Measurements from ENCODE around the gene IL6.
"Not testable (repeated sequence)": the region's sequence is repeated elsewhere in the genome, so short reads cannot be mapped to it uniquely, and the experiment has no call there.

The IL6 gene

DNA sequence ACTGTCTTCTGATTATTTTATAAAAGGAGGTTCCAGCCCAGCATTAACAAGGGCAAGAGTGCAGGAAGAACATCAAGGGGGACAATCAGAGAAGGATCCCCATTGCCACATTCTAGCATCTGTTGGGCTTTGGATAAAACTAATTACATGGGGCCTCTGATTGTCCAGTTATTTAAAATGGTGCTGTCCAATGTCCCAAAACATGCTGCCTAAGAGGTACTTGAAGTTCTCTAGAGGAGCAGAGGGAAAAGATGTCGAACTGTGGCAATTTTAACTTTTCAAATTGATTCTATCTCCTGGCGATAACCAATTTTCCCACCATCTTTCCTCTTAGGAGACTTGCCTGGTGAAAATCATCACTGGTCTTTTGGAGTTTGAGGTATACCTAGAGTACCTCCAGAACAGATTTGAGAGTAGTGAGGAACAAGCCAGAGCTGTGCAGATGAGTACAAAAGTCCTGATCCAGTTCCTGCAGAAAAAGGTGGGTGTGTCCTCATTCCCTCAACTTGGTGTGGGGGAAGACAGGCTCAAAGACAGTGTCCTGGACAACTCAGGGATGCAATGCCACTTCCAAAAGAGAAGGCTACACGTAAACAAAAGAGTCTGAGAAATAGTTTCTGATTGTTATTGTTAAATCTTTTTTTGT, 2.3 kb downstream of the IL6 start:
- no peak for DNase-seq

DNA sequence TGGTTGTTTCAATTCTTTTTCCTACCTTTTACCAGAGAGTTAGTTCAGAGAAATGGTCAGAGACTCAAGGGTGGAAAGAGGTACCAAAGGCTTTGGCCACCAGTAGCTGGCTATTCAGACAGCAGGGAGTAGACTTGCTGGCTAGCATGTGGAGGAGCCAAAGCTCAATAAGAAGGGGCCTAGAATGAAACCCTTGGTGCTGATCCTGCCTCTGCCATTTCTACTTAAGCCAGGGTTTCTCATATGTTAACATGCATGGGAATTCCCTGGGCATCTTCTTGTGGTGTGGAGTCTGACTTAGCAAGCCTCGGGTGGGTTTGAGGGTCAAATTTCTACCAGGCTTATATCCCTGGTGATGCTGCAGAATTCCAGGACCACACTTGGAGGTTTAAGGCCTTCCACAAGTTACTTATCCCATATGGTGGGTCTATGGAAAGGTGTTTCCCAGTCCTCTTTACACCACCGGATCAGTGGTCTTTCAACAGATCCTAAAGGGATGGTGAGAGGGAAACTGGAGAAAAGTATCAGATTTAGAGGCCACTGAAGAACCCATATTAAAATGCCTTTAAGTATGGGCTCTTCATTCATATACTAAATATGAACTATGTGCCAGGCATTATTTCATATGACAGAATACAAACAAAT, 3.2 kb downstream of the IL6 start:
- DNase-seq, result no peak

- DNase-seq, result no peak
These were observed 4.1 kb downstream of the IL6 start for GRCh38 chr7:22730921-22731654.

- no peak for DNase-seq
These were observed 4.8 kb downstream of the IL6 start for GRCh38 chr7:22731766-22732165.

DNA sequence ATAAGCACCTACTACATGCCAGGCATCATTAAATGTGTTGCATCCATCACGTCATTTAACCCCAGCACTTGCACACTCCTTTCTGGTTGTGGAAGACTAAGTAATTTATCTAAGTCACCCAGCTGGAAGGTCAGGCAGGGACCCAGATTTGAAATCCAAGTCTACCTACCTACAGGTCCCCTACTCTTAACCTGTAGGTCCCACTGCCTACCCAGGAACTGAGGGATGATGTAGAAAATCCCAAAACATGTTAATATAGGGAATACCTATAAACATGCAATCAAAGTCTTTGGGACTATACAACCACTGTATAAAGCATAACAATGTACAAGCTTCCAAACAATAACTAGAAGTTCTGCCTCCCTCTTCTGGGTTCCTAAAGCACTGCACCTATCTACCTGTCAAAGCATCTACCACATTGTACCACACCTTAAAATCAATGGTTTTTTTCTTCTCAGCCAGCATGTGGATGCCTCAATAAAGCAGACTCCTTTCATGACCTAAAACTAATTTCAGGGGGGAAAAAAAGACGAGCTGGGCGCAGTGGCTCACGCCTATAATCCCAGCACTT, 5.6 kb downstream of the IL6 start:
- no peak for DNase-seq

GRCh38 chr7:22733761-22734160, 6.8 kb downstream of the IL6 start:
- DNase-seq, result no peak

DNA sequence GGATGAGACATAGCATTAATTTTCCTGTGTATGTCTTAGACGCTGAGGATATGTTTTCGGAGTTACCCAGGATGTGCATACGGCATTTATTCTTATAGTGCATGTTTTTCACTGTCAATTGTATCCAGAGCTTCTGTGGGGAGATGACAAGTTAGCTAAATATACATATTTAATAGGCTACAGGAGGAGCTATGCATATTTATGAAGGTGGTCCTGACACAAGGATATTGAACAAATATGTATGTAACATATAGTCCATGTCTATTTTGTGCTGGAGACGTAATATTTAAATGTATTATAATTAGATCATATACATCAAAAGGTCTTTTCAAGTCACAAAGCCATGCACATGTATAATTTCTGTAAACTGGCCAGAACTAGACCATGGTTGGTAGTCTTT, 16.0 kb downstream of the IL6 start:
- no peak for DNase-seq

DNA sequence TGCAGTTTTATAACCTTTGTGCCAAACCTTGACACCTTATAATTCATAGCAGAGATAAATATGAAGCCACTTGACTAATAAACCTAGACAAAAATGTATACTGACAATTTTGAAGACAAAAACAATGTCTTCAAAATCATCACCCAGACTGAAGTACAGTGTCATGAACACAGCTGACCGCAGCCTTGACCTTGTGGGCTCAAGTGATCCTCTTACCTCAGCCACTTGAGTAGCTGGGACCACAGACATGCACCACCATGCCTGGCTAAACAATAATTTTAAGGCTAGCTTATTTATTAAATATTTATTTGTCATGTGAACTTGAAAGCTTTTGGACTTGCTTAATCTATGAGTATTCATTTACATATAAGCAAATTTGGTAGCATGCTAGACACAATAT, 24.3 kb downstream of the IL6 start:
- no peak for DNase-seq

GRCh38 chr7:22757338-22757994, 30.5 kb downstream of the IL6 start:
- no peak for DNase-seq

DNA sequence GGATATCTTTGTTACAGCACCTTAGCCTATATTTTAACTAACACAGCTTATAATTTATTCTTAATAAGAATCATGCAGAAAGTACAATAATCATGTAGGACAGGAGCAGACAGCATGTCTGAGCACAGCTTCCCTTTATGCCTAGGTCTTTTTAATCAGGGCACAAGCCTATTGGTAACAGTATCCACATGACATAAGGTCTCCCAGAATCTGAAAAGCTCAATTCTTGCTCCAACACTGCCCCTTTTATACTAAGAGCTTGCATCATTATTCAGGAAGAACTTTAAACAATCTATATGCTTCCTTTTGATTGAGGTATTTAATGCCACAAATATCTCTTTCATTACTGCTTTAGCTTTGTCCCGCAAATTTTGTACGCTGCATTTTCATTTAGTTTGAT, 31.6 kb downstream of the IL6 start:
- DNase-seq, result no peak

- no peak for DNase-seq
These were observed 32.7 kb downstream of the IL6 start for GRCh38 chr7:22759721-22760120.

- no peak for DNase-seq
These were observed 35.9 kb downstream of the IL6 start for GRCh38 chr7:22762866-22763265.

- DNase-seq, result no peak
These were observed 38.6 kb downstream of the IL6 start for GRCh38 chr7:22765609-22766008.

GRCh38 chr7:22771194-22771871, 44.3 kb downstream of the IL6 start:
- DNase-seq, result no peak

DNA sequence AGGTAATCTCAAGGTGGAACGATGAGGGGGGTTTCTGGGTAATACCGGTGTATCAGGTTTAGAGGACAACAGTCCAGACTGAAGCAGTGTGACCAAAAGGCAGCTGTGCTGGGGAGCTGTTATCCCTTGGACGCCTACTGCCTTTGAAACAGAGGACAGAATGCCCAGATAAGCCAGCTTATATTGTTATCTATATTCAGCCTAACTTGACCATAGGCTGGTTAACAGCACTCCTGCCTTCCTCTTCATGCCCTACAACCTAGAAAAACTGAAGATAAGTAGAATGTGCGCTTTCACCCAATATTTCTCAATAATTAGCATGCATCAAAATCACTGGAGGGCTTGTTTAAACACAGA, 44.9 kb downstream of the IL6 start:
- DNase-seq, result no peak

GRCh38 chr7:22772885-22773284, 45.9 kb downstream of the IL6 start:
- DNase-seq, result no peak

DNA sequence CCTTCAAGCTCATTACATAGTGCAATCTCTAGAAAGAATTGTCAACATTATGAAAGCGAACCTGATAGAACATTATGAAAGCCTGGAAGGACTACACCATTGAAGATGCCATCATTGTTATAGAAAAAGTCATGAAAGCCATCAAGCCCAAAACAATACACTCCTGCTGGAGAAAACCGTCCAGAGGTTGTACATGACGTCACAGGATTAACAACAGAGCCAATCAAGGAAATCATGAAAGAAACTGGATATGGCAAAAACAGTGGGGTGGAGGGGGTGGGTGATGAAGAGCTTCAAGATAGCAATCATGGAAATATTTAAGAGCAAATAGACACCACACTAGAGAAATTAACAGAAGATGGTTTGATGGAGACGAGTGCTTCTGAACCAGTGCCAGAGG, 50.0 kb downstream of the IL6 start:
- DNase-seq, result no peak

DNA sequence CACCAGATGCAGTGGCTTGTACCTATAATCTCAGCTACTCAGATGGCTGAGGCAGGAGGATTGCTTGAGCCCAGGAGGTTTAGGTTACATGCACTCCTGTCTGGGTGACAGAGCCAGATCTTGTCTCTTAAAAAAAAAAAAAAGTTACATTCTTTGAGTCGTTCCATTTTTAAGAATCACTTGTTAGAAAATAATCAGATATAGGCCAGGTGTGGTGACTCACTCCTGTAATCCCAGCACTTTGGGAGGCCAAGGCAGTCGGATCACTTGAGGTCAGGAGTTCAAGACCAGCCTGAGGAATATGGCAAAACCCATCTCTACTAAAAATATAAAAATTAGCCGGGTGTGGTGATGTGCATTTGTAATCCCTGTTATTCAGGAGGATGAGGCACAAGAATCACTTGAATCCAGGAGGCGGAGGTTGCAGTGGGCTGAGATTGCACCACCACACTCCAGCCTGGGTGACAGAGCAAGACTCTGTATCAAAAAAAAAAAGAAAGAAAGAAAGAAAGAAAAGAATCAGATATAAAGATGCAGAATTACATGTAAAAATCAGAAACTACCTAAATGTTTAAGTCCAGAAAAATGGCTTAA, 52.8 kb downstream of the IL6 start:
- not testable (repeated sequence) for DNase-seq

DNA sequence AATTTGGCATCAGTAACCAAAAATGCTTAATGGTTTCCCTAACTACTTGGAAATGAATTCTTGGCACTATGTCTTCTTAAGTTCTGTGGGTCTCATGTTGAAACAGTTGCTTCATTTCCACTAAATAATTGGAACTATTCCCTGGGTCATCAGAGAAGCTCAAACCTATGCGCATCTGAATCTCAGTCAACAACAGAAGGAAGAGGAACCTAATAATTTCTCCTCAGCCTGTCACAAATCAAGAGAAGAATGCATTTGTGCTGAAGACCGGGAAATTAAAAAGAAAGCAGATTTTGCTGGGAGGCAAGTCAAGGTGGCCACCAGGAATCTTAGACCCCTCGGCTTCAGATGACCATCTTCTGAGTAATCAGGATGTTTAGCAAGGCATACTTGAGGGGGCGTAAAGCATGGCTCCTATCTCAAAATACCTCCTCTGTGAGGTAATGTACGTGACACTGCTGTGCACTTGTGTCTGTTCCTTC, 54.3 kb downstream of the IL6 start:
- no peak for DNase-seq
